H1 (cell line): ENCODE data around the gene STX5. TPM values are rescaled to one million over a fixed set of nuclear protein-coding genes. Genes with fewer than 3 reads are reported as not detected.

Experiments used
- BACH1 ChIP-seq: IDR thresholded peaks from 2 replicates; pipeline ENCODE4 v1.6.1; 2012; ENCODE audit warnings: low read length, improper control_type of control experiment
- BCL11A ChIP-seq, 2 experiments: IDR thresholded peaks; one replicate each; pipeline ENCODE4 v1.6.1; 2011; ENCODE audit warnings: low read depth in 2 of 2, low read length in 2 of 2, mild to moderate bottlenecking in 2 of 2
- CEBPB ChIP-seq: IDR thresholded peaks from 2 replicates; pipeline ENCODE4 v1.6.1; 2012; ENCODE audit warnings: low read depth, low read length
- CHD2 ChIP-seq: IDR thresholded peaks from 2 replicates; pipeline ENCODE4 v1.6.1; 2012; ENCODE audit warnings: low read length, improper control_type of control experiment
- CTCF ChIP-seq, 3 experiments: IDR thresholded peaks; 1 replicate in 2 of 3; 2 replicates in 1 of 3; pipeline versions ENCODE4 v1.5.1 to v1.6.1; 2011; ENCODE audit warnings: low read length in 3 of 3, mild to moderate bottlenecking in 3 of 3, inconsistent platforms in 2 of 3, low read depth in 1 of 3, moderate library complexity in 1 of 3; ENCODE audit not compliant: insufficient read depth in 1 of 3; ENCODE audit errors: control extremely low read depth in 1 of 3
- EGR1 ChIP-seq: IDR thresholded peaks from 2 replicates; pipeline ENCODE4 v1.6.1; 2011; ENCODE audit warnings: low read depth, low read length, borderline replicate concordance
- EP300 ChIP-seq, 2 experiments: IDR thresholded peaks; 1 replicate in 1 of 2; 2 replicates in 1 of 2; pipeline ENCODE4 v1.6.1; 2011 to 2012; ENCODE audit warnings: low read depth in 2 of 2, low read length in 2 of 2, mild to moderate bottlenecking in 2 of 2, borderline replicate concordance in 1 of 2, inconsistent platforms in 1 of 2, moderate library complexity in 1 of 2
- EZH2 ChIP-seq: fragments of 200-600 bp; sonication (generic); IDR thresholded peaks from 2 replicates; pipeline ENCODE4 v1.7.1; 2012; ENCODE audit warnings: low read depth, mild to moderate bottlenecking, moderate library complexity, low read length, inconsistent platforms; ENCODE audit not compliant: severe bottlenecking
- GTF2F1 ChIP-seq: IDR thresholded peaks from 2 replicates; pipeline ENCODE4 v1.6.1; 2012; ENCODE audit warnings: low read depth, low read length, improper control_type of control experiment, borderline replicate concordance
- HDAC2 ChIP-seq, 2 experiments: fragments of 300-600 bp in 1 of 2; sonication (generic) in 1 of 2; IDR thresholded peaks; 2 replicates each; pipeline ENCODE4 v1.6.1; 2011 to 2012; ENCODE audit warnings: low read depth in 2 of 2, low read length in 2 of 2, mild to moderate bottlenecking in 2 of 2, moderate library complexity in 2 of 2, borderline replicate concordance in 1 of 2, inconsistent platforms in 1 of 2
- HDAC6 ChIP-seq: IDR thresholded peaks from one replicate; pipeline ENCODE4 v1.7.1; 2012; ENCODE audit warnings: low read depth, mild to moderate bottlenecking, inconsistent platforms, low read length, moderate library complexity
- JUND ChIP-seq: IDR thresholded peaks from 2 replicates; pipeline ENCODE4 v1.6.1; 2011; ENCODE audit warnings: mild to moderate bottlenecking, improper control_type of control experiment, low read length
- MAX ChIP-seq: IDR thresholded peaks from 2 replicates; pipeline ENCODE4 v1.6.1; 2012; ENCODE audit warnings: inconsistent platforms
- NANOG ChIP-seq: IDR thresholded peaks from 2 replicates; pipeline ENCODE4 v1.6.1; 2011; ENCODE audit warnings: low read length, low read depth, mild to moderate bottlenecking, inconsistent platforms; ENCODE audit not compliant: insufficient read depth, poor library complexity, severe bottlenecking
- POLR2A ChIP-seq, 2 experiments: IDR thresholded peaks; 1 replicate in 1 of 2; 2 replicates in 1 of 2; pipeline ENCODE4 v1.6.1; 2011; ENCODE audit warnings: low read depth in 2 of 2, low read length in 2 of 2, mild to moderate bottlenecking in 2 of 2; ENCODE audit errors: control extremely low read depth in 1 of 2
- RFX5 ChIP-seq: IDR thresholded peaks from 2 replicates; pipeline ENCODE4 v1.6.1; 2011; ENCODE audit warnings: low read depth, low read length, improper control_type of control experiment, borderline replicate concordance
- RXRA ChIP-seq: IDR thresholded peaks from 2 replicates; pipeline ENCODE4 v1.6.1; 2011; ENCODE audit warnings: low read depth, mild to moderate bottlenecking, low read length, moderate library complexity; ENCODE audit not compliant: insufficient read depth
- SIRT6 ChIP-seq: IDR thresholded peaks from one replicate; pipeline ENCODE4 v1.7.1; 2012; ENCODE audit warnings: low read length, inconsistent platforms
- SP2 ChIP-seq: IDR thresholded peaks from 2 replicates; pipeline ENCODE4 v1.6.1; 2012; ENCODE audit warnings: mild to moderate bottlenecking, low read length, inconsistent platforms
- polyA plus RNA-seq, 7 experiments: library from polyadenylated mRNA; depleted of rRNA in 3 of 7; stranded (reverse) in 5 of 7; unstranded in 2 of 7; fragments of >200 nt in 5 of 7; fragments of 200-250 nt in 2 of 7; gene quantifications; 1 replicate in 5 of 7; 2 replicates in 1 of 7; 4 replicates in 1 of 7; pipeline versions ENCODE4 v1.2.1 to v1.2.3, GENCODE V29; 2011 to 2013; ENCODE audit warnings: missing spikeins in 2 of 7, mixed read lengths in 2 of 7
- total RNA-seq: library from RNA; stranded (reverse); fragmentation: NEBNext Ultra II Directional; extraction: Animal tissue kit (Norgen Biotek cat#: 25700); gene quantifications from 2 replicates; pipeline ENCODE4 v1.2.1, GENCODE V29; 2021

STX5 gene
- total and polyA plus RNA-seq, 2 of the 8 experiments (the other 6 are each of a cell fraction or from before 2014, with no cell fraction given), result 24.2 to 28.5 TPM

- peak in 1 of 2 experiments; percentile 65; a peak in 1 of 3 replicates for TF ChIP-seq EP300 (IDR thresholded peaks at IDR 0.05; ENCODE audit: borderline replicate concordance in 1 of 2, low read depth in 2 of 2, low read length in 2 of 2)
- no peak for TF ChIP-seq CHD2
- no peak for TF ChIP-seq RXRA
- TF ChIP-seq CTCF (IDR thresholded peaks at IDR 0.05; ENCODE audit: control extremely low read depth in 1 of 3, insufficient read depth in 1 of 3, low read depth in 1 of 3, low read length in 3 of 3), result peak in 1 of 3 experiments; percentile 20; a peak in 1 of 4 replicates
- TF ChIP-seq CEBPB, result no peak
- TF ChIP-seq SP2, result no peak
- no peak for TF ChIP-seq BCL11A (IDR thresholded peaks at IDR 0.05; ENCODE audit: low read depth in 2 of 2, low read length in 2 of 2)
- no peak for TF ChIP-seq HDAC6
- TF ChIP-seq HDAC2 (IDR thresholded peaks at IDR 0.05; ENCODE audit: borderline replicate concordance in 1 of 2, low read depth in 2 of 2, low read length in 2 of 2), result no peak; a peak in 1 of 4 replicates
- 0 out of 2 replicates have a peak, but pooled peaks have one; percentile 52 for TF ChIP-seq MAX
- TF ChIP-seq POLR2A (IDR thresholded peaks at IDR 0.05; ENCODE audit: control extremely low read depth in 1 of 2, low read depth in 2 of 2, low read length in 2 of 2), result peak; percentile 100
- TF ChIP-seq GTF2F1, result peak; percentile 96
- no peak for TF ChIP-seq EZH2
- TF ChIP-seq SIRT6, result no peak
- peak; percentile 65; the same call in 1 of the 2 replicates for TF ChIP-seq EGR1
- TF ChIP-seq JUND, result 0 out of 2 replicates have a peak, but pooled peaks have one; percentile 13
- TF ChIP-seq BACH1, result no peak
- no peak for TF ChIP-seq RFX5
- peak; percentile 65 for TF ChIP-seq NANOG
Observed at GRCh38 chr11:62805076-62805892, 26.6 kb downstream of the STX5 start, which contains the start of gene NXF1 (continued).
